Kidney (tissue), 14 donors: ENCODE results near the gene KDM4E. TPM values are rescaled to one million over a fixed set of nuclear protein-coding genes. Genes with fewer than 3 reads are reported as not detected.

Experiments used
- DNase-seq, 5 donors: peaks; one replicate each; pipeline ENCODE4 v3.0.0-alpha.2; 2013 to 2020
- FAIRE-seq: peaks from 2 replicates; lab custom pipeline; 2012; peaks lifted over from hg19 to GRCh38; lab: Jason Lieb, UNC
- H3K27ac ChIP-seq, 2 donors: one replicate each; pipeline ENCODE4 v1.7.0; 2013; ENCODE audit warnings: low read depth in 2 of 2, low read length in 2 of 2, inconsistent platforms in 1 of 2
- H3K27me3 ChIP-seq: one replicate; pipeline ENCODE4 v1.7.1; 2013; ENCODE audit warnings: low read length, inconsistent platforms; ENCODE audit not compliant: control insufficient read depth, insufficient read depth
- H3K36me3 ChIP-seq, 3 donors: one replicate each; pipeline versions ENCODE4 v1.7.0 to v1.7.1; 2013; ENCODE audit warnings: low read length in 3 of 3, control low read depth in 1 of 3, inconsistent platforms in 1 of 3; ENCODE audit not compliant: insufficient read depth in 3 of 3, control insufficient read depth in 2 of 3
- H3K4me1 ChIP-seq, 3 donors: one replicate each; pipeline versions ENCODE4 v1.7.0 to v1.7.1; 2013; ENCODE audit warnings: low read length in 3 of 3, inconsistent platforms in 1 of 3, low read depth in 1 of 3; ENCODE audit not compliant: control insufficient read depth in 2 of 3, insufficient read depth in 2 of 3
- H3K4me3 ChIP-seq, 3 donors: one replicate each; pipeline versions ENCODE4 v1.7.0 to v1.8.1; 2013; ENCODE audit warnings: low read length in 3 of 3, control low read depth in 1 of 3, inconsistent platforms in 1 of 3
- H3K9ac ChIP-seq, 3 donors: one replicate each; pipeline versions ENCODE4 v1.7.0 to v1.7.1; 2013; ENCODE audit warnings: low read length in 3 of 3, control low read depth in 1 of 3, inconsistent platforms in 1 of 3
- H3K9me3 ChIP-seq, 3 donors: one replicate each; pipeline versions ENCODE4 v1.7.0 to v1.7.1; 2013; ENCODE audit warnings: low read length in 3 of 3, control low read depth in 1 of 3, inconsistent platforms in 1 of 3; ENCODE audit not compliant: control insufficient read depth in 2 of 3, insufficient read depth in 1 of 3
- intact Hi-C: fragments of 100-400 bp; cut with DNase I; formaldehyde crosslinking; loops from one replicate; pipeline ENCODE4 v1.11.1; 2022
- polyA plus RNA-seq: library from polyadenylated mRNA; stranded (reverse); fragments of 350-450 nt; fragmentation: Illumina TruSeq; extraction: RNeasy Lipid Tissue Mini Kit (QIAGEN cat#74804); gene quantifications from one replicate; pipeline ENCODE4 v1.2.3, GENCODE V29; 2014; ENCODE audit warnings: low read depth, low replicate concordance; ENCODE audit not compliant: insufficient read depth
- total RNA-seq: library from RNA; stranded (reverse); fragmentation: NEBNext Ultra II Directional; extraction: Animal tissue kit (Norgen Biotek cat#: 25700); gene quantifications from one replicate; pipeline ENCODE4 v1.2.1, GENCODE V29; 2021
- TF ChIP-seq, protein P1 (sequence below): IDR thresholded peaks from 3 replicates; pipeline ENCODE4 v1.5.1; 2012; ENCODE audit warnings: mild to moderate bottlenecking, moderate library complexity, borderline replicate concordance; ENCODE audit not compliant: insufficient read depth; ENCODE audit errors: extremely low read depth
- donor health status: control.
- donor health status: control.
- donor health status: control.
- donor health status: control.
- donor health status: control.
- donor health status: DM: yes; HTN: yes; CAD: no.
- donor health status: Normal renal cell carcinoma (clear cell type).

Gene KDM4E
- total and polyA plus RNA-seq, 2 donors from 2014 or later = not detected

- TF ChIP-seq, protein P1, sequence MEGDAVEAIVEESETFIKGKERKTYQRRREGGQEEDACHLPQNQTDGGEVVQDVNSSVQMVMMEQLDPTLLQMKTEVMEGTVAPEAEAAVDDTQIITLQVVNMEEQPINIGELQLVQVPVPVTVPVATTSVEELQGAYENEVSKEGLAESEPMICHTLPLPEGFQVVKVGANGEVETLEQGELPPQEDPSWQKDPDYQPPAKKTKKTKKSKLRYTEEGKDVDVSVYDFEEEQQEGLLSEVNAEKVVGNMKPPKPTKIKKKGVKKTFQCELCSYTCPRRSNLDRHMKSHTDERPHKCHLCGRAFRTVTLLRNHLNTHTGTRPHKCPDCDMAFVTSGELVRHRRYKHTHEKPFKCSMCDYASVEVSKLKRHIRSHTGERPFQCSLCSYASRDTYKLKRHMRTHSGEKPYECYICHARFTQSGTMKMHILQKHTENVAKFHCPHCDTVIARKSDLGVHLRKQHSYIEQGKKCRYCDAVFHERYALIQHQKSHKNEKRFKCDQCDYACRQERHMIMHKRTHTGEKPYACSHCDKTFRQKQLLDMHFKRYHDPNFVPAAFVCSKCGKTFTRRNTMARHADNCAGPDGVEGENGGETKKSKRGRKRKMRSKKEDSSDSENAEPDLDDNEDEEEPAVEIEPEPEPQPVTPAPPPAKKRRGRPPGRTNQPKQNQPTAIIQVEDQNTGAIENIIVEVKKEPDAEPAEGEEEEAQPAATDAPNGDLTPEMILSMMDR = no peak
- no peak overlapping the region for H3K27ac ChIP-seq
- H3K36me3 ChIP-seq = no peaks in the 10 kb centered on the region
- no peaks in the 10 kb centered on the region for H3K9me3 ChIP-seq
- FAIRE-seq = no peak
- intact Hi-C loops = no loop called here
- H3K4me3 ChIP-seq = no peak overlapping the region
- DNase-seq = no peak
- H3K27me3 ChIP-seq = no peaks in the 10 kb centered on the region
- H3K4me1 ChIP-seq = no peaks in the 10 kb centered on the region
- H3K9ac ChIP-seq = no peak overlapping the region
Measured at GRCh38 chr11:94988748-94989147, 36.3 kb upstream of the KDM4E start.

GRCh38 chr11:94993400-94993943, 31.6 kb upstream of the KDM4E start:
- TF ChIP-seq, protein P1 = no peak
- H3K36me3 ChIP-seq = no peaks in the 10 kb centered on the region
- no peaks in the 10 kb centered on the region for H3K27me3 ChIP-seq
- H3K4me1 ChIP-seq = no peaks in the 10 kb centered on the region
- H3K9ac ChIP-seq = no peak overlapping the region
- intact Hi-C loops = no loop called here
- no peaks in the 10 kb centered on the region for H3K9me3 ChIP-seq
- H3K4me3 ChIP-seq = no peak overlapping the region
- no peak overlapping the region for H3K27ac ChIP-seq
- FAIRE-seq (peak; percentile 45), DNase-seq (no peak)

DNA sequence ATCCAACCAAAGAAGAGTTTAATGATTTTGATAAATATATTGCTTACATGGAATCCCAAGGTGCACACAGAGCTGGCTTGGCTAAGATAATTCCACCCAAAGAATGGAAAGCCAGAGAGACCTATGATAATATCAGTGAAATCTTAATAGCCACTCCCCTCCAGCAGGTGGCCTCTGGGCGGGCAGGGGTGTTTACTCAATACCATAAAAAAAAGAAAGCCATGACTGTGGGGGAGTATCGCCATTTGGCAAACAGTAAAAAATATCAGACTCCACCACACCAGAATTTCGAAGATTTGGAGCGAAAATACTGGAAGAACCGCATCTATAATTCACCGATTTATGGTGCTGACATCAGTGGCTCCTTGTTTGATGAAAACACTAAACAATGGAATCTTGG, 27.6 kb upstream of the KDM4E start:
- H3K27ac ChIP-seq = no peak overlapping the region
- H3K4me1 ChIP-seq = no peaks in the 10 kb centered on the region
- no peak overlapping the region for H3K9ac ChIP-seq
- intact Hi-C loops = no loop called here
- no peak overlapping the region for H3K4me3 ChIP-seq
- FAIRE-seq (no peak), DNase-seq (no peak)
- H3K9me3 ChIP-seq = no peaks in the 10 kb centered on the region
- TF ChIP-seq, protein P1 = no peak
- H3K27me3 ChIP-seq = no peaks in the 10 kb centered on the region
- no peaks in the 10 kb centered on the region for H3K36me3 ChIP-seq

GRCh38 chr11:94998285-94998684, 26.8 kb upstream of the KDM4E start:
- Histone ChIP-seq H3K36me3 (no peaks in the 10 kb centered on the region), H3K9ac (no peak overlapping the region), H3K4me1 (no peaks in the 10 kb centered on the region), H3K27ac (no peak overlapping the region), H3K27me3 (no peaks in the 10 kb centered on the region), H3K9me3 (no peaks in the 10 kb centered on the region), H3K4me3 (no peak overlapping the region)
- TF ChIP-seq, protein P1 = no peak
- peak in 1 of 5 donors; percentile 39 for DNase-seq
- intact Hi-C loops = no loop called here
- no peak for FAIRE-seq
